ENCODE measurements around the gene TAF9.

DNA sequence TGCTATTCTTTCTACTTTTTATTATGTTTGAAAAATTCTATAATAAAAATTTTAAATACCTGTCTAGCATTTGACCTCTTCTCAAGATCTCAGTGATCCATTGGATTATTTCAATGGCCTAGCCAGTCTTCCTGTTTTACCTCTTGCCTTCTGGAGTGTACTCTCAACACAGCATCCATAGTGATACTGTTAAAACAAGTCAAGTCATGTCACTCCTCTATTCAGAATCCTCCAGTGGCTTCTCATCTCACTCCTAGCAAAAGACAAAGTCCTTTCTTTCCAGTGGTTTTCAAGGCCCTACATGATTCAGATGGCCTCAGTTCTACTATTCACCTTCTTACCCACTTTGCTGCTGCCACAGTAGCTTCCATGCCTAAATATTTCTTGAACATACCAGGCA is 47.4 kb upstream of the TAF9 start:
- TF ChIP-seq ZNF671 (CRISPR knock-in tag; IDR thresholded peaks at IDR 0.05), result no peak
- TF ChIP-seq, protein P1, sequence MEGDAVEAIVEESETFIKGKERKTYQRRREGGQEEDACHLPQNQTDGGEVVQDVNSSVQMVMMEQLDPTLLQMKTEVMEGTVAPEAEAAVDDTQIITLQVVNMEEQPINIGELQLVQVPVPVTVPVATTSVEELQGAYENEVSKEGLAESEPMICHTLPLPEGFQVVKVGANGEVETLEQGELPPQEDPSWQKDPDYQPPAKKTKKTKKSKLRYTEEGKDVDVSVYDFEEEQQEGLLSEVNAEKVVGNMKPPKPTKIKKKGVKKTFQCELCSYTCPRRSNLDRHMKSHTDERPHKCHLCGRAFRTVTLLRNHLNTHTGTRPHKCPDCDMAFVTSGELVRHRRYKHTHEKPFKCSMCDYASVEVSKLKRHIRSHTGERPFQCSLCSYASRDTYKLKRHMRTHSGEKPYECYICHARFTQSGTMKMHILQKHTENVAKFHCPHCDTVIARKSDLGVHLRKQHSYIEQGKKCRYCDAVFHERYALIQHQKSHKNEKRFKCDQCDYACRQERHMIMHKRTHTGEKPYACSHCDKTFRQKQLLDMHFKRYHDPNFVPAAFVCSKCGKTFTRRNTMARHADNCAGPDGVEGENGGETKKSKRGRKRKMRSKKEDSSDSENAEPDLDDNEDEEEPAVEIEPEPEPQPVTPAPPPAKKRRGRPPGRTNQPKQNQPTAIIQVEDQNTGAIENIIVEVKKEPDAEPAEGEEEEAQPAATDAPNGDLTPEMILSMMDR (IDR thresholded peaks at IDR 0.05), result no peak
- TF ChIP-seq, protein P2, sequence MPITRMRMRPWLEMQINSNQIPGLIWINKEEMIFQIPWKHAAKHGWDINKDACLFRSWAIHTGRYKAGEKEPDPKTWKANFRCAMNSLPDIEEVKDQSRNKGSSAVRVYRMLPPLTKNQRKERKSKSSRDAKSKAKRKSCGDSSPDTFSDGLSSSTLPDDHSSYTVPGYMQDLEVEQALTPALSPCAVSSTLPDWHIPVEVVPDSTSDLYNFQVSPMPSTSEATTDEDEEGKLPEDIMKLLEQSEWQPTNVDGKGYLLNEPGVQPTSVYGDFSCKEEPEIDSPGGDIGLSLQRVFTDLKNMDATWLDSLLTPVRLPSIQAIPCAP (CRISPR knock-in tag; IDR thresholded peaks at IDR 0.05), result no peak
- no peak for TF ChIP-seq GTF2I (CRISPR knock-in tag; conservative IDR thresholded peaks at IDR 0.05)
- TF ChIP-seq CREB1 (CRISPR knock-in tag; IDR thresholded peaks at IDR 0.05), result no peak
- no peak for TF ChIP-seq TEAD4 (CRISPR knock-in tag; IDR thresholded peaks at IDR 0.05)
- no peak for TF ChIP-seq JUN (CRISPR knock-in tag; IDR thresholded peaks at IDR 0.05)
- TF ChIP-seq, protein P3, sequence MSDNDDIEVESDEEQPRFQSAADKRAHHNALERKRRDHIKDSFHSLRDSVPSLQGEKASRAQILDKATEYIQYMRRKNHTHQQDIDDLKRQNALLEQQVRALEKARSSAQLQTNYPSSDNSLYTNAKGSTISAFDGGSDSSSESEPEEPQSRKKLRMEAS (CRISPR knock-in tag; IDR thresholded peaks at IDR 0.05), result no peak

Data from WTC11 (cell line).